Measurements from ENCODE around the gene FOXD3.

GRCh38 chr1:63362578-63362977 lies 40.2 kb downstream of the FOXD3 start:
- no peak for TF ChIP-seq POLR2AphosphoS5 (IDR thresholded peaks at IDR 0.05; ENCODE audit: low read depth, low read length)
- TF ChIP-seq CTCF (IDR thresholded peaks at IDR 0.05): no peak
- no peak for TF ChIP-seq TCF7L2 (IDR thresholded peaks at IDR 0.05; ENCODE audit: low read depth, low read length)
- TF ChIP-seq, protein P1, sequence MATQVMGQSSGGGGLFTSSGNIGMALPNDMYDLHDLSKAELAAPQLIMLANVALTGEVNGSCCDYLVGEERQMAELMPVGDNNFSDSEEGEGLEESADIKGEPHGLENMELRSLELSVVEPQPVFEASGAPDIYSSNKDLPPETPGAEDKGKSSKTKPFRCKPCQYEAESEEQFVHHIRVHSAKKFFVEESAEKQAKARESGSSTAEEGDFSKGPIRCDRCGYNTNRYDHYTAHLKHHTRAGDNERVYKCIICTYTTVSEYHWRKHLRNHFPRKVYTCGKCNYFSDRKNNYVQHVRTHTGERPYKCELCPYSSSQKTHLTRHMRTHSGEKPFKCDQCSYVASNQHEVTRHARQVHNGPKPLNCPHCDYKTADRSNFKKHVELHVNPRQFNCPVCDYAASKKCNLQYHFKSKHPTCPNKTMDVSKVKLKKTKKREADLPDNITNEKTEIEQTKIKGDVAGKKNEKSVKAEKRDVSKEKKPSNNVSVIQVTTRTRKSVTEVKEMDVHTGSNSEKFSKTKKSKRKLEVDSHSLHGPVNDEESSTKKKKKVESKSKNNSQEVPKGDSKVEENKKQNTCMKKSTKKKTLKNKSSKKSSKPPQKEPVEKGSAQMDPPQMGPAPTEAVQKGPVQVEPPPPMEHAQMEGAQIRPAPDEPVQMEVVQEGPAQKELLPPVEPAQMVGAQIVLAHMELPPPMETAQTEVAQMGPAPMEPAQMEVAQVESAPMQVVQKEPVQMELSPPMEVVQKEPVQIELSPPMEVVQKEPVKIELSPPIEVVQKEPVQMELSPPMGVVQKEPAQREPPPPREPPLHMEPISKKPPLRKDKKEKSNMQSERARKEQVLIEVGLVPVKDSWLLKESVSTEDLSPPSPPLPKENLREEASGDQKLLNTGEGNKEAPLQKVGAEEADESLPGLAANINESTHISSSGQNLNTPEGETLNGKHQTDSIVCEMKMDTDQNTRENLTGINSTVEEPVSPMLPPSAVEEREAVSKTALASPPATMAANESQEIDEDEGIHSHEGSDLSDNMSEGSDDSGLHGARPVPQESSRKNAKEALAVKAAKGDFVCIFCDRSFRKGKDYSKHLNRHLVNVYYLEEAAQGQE (IDR thresholded peaks at IDR 0.05; ENCODE audit: insufficient read depth in 1 of 2, low read depth in 2 of 2, low read length in 1 of 2): no peak
- TF ChIP-seq SIN3A (IDR thresholded peaks at IDR 0.05; ENCODE audit: borderline replicate concordance, insufficient read depth, low read depth, low read length): no peak
